CD4-positive, alpha-beta T cell treated with Interleukin-6 at 100 ng/mL for 8 hours (primary cell): ENCODE results near the gene C11orf21.
"Not testable (repeated sequence)": the region's sequence is repeated elsewhere in the genome, so short reads cannot be mapped to it uniquely, and the experiment has no call there.

Experiments used
- DNase-seq: peaks from one replicate; pipeline ENCODE4 v3.0.0-alpha.2; 2020; ENCODE audit warnings: mixed read lengths, low spot score

Gene C11orf21

DNA sequence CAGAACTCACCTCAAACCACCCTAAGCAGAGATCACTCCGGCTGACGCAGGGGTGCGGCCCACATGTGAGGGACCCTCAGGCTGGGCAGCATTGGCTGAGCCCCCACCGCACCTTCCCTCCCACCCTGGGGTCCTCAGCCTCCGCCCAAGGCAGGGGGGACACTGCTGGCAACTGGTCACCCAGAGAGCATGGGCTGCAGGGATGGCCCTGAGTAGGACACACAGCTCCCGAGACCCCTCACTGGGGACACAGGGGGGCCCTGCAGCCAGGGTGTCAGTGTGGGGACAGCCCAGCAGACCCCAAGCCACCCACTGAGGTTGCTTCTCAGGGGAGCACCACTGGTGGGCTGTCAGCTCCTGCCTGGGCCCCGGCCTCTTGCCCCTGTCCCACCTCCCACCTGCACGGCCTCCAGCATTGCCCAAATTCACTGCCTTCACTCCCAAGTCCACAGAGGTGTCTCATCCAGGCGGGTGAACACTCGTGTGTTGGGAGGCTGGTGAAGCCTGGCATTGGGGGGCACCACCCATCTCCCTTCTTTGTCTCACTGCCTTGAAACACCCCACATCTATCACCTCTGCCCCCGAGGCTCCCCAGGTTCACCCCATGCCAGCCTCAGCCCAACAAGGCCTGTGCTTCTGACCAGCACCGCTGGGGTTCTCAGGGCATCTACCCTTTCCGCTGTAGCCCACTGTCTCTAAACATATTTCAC lies 4.7 kb downstream of the C11orf21 start:
- DNase-seq = no peak

DNA sequence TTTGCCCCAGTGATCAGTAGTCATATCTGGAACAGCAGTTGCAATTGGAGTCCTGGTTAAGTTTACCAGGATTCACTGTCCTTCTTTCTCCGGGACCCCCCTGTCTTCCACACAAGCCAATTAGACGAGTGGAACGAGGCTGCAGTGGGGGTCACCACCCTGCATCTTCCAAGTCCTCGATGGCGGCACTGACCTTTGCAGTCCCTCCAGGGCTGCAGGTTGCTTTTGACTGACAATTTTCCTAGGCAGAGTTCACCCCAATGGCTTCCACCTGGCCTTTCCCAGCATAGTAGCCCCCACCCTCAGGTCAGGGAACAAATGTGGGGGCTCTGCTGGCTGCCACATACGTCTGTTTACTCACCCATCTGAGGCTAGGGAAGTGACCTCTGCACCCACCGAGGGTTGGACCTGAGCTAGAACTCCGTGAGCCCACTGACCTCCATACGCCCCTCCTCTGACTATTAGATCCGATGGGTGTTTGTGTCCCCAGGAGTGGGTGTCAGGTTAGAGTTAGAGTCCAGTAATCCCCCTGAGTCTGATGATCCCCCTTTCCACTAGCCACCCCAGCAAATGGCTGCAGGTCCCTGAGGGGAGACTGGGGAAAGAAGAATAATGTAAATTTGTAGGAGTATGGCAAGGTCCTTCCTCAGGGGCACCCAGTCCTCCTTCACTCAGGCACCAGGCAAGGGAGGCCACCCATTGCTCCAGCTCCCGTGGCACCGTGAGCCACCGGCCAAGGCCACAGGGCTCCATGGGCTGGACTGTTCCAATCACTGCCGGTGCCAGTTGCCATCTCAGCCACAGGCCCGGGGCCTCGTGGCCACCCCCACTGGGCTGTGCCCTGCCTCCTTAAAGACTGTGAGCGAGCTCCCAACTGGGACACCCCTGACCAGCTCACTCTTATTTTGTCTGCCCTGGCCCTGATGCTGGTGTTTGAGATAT lies 5.5 kb downstream of the C11orf21 start:
- DNase-seq = no peak

DNA sequence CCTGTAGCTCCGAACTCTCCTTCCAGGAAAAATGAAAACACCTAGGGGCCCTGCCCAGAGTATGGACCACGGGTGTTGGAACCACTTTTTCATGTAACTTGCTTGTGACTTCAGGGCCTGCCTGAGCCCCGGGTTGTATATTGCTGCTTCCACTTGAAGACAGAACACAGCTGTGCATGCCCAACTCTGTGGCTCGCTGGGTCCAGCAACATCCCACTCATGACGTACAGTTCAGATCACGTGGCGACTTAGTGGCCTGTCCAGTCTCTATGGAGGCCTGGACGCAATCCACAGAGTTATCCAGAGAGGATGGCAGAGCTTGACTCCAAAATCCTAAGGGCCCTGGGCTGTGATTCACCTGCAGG lies 6.8 kb downstream of the C11orf21 start:
- DNase-seq = no peak

DNA sequence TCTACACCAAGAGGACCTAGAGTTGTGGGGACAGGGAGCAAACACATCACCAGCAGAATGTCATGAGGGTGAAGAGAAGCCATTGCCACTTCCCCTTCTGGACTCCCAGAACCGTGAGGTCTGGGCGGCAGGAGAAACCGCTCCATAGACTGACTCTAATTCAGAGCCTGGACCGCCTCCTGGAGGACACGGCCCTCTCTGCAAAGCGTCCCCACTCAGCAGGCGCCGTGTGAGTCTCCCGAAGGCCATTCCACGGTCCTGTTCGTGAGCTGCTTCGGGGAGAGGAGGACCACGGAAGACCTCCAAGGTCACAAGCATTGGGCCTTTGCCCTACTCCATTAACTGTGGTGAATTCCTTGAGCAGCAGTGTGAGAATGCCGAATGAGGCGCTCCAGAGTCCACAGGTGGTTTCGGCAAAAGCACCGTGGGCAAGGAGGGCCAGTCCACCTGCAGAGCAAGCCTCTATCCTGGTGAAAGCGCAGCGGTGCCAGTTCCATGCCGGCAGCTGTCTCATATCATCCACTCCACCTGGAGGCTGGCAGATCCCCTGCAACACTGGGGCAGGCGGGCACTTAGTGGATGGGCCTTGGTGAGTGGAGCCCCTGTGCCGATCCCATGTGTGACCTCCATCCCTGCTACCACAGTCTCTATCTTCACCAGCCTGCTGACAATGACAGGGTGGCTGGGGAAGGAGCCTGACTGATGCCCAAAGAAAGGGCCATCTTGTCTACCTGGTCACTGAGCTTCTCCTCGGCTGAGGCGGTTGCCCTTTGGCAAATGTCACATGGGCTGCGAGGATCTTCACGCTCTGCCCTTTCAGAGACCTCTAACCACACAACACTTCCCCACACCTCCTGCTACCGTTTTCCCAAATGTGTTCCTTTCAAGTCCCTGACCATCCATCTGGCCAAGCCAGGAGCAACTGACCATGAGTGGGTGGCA lies 7.5 kb downstream of the C11orf21 start:
- no peak for DNase-seq

DNA sequence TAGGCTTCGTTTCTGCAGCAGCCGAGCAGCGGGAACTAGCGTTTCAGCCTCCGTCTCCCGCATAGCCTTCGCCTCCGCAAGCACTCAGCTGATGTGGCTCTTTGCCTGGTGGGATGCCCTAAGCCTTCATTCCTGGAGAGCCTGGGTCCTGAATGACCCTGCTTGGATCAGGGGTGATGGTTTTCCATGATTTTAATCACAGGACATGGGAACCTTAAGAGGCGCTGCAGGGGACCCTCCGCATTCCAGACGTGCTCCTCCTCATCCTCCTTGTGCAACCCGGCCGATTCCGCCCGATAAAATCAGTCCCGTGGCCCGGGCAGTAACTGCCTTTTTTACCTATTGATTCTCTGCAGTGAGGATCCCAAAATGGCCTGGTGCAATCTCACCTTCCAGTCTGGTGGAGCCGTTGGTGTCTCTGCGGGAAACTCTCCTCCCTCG lies 8.2 kb downstream of the C11orf21 start:
- no peak for DNase-seq

DNA sequence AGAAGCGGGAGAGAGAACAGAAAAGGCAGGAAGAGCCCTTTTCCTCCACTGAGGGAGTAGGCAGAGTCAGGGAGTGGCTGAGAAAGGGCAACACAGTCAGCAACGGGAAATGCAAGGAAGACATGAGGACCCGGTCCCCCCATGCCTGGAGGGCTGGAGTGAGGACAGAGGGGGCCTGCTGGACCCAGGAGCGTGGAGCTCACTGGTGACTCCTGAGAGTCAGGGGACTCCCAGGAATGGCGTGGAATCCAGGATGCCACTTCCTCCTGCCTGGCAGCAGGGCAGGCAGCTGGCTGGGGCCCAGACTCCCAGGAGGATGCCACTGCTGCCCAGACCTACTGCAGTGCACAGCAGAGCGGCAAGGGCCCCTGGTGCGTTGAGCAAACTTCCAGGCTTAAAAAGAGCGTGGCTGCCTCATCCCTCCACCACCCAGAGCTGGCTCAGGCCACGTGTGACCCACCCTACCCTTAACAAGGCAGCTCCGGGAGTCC lies 11.3 kb downstream of the C11orf21 start:
- DNase-seq = no peak

DNA sequence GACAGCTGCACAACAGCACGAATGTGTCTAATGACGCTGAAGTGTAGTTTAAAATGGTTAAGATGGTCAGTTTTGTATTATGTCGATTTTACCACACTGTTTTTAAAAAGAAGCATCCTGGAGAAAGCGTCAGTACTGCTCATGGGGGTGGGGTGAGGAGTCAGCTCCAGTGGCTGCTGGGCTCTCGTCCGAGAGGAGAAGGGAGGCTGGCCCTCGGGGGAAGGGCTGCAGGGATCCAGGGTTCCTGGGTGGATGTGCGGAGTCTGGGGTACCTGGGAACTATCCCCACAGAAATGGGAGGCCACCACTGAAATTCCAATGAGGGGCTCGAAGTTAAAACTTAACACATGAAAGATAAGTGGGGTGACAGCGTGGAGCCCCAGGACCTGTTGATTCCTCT lies 11.9 kb downstream of the C11orf21 start:
- DNase-seq = no peak

DNA sequence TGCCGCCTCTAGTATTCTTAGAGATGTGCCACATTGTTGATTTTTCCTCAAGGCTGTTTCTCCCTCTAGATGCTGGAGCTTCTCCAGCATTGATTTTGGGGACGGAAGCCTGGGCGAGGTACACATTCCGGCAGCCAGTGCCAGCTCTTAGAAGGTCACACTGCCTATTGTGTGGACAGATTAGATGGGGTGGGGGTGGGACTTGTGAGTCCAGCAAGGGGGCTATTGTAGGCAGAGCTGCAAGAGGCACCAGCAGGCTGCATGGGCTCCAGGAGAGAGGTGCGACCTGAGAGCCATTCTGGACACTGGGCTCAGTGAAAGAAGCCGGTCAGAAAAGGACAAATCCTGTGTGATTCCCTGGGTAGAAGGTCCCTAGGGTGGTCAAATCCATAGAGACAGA lies 12.4 kb downstream of the C11orf21 start:
- no peak for DNase-seq

DNA sequence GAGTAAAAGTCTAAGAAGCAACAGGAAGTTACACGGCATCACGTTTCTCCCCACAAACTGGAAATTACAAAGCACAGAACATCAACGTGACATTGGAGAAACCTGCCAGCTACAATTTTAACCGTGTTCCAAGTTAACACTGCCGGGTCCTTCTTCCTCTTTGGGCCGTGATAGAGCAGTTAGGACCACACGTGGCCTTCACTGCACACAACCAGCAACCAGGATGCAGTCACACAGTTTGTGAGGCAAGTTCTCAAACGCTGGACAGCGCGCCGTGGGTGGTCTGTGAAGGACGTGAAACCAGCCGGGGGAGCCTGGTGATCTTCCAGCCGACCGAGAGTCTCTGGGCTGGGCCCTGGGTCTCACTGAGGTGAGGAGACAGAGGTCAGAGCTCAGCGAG lies 14.6 kb downstream of the C11orf21 start:
- DNase-seq = no peak

DNA sequence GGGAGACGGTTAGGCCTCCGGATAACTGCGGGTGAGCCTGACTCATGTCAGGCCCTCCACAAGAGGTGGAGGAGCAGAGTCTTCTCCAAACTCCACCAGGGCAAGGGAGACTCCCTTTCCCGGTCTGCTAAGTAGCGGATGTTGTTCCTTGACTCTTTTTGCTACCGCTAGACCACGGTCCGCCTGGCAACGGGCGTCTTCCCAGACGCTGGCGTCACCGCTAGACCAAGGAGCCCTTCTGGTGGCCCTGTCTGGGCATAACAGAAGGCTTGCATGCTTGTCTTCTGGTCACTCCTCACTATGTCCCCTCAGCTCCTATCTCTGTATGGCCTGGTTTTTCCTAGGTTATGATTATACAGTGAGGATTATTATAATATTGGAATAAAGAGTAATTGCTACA lies 15.4 kb downstream of the C11orf21 start:
- not testable (repeated sequence) for DNase-seq

DNA sequence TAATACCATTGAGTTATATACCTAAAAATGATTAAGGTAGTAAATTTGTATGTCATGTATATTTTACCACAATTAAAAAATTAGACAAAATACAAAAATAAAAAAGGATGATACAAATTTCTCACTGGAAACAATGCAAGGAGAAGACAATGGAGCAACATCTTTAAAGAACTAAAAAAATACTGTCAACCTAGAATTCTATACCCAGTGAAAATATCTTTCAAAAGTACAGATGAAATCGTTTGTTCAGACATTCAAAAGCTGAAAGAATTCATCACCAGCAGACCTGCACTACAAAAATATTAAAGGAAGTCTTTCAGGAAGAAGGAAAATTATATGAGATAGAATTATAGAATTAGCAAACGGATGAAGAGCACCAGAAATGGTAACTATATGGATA lies 21.5 kb downstream of the C11orf21 start:
- DNase-seq = no peak

DNA sequence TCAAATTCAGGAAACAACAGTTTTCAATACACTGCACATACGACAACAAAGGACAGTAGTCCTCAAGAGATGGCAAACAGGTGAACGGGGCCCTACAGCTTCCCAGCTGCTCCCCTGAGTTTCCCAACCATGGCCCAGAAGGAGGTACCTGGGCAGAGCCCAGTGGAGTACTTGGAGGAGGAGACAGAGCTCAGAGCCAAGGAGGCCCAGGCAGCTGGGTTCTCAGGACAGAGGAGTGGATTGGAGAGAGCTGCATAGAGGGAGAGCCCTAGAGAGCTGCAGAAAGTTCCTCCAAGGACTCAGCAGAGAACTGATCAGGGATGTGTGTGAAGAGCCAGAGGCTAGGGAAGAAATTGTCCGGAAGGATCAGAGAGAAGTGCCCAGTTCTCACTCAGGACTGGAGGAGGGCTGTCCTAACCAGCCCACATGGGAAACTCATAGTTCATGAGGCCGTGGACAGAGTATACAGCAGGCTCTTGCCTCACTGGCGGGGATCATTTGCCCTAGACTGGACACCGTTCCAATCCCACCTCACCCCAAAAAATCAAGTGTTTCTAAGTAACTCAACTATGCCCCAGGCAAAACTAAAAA lies 23.7 kb downstream of the C11orf21 start:
- DNase-seq = no peak

DNA sequence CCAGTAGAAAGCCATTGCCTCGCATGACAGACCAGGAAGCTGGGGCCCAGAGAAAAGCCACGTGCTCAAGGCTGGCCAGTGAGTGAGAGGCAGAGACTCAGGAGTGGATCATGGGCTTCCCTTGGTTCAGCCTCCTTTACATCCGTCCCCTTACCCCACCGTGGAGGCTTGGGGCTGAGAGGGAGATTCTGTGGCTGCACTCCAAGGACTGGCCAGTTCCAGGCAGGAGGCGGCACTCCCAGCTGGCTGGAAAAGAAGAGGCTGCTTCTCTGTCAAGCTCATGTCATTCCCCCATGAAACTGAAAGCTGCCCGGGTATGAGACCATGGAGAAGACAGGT lies 24.7 kb downstream of the C11orf21 start:
- DNase-seq = no peak

DNA sequence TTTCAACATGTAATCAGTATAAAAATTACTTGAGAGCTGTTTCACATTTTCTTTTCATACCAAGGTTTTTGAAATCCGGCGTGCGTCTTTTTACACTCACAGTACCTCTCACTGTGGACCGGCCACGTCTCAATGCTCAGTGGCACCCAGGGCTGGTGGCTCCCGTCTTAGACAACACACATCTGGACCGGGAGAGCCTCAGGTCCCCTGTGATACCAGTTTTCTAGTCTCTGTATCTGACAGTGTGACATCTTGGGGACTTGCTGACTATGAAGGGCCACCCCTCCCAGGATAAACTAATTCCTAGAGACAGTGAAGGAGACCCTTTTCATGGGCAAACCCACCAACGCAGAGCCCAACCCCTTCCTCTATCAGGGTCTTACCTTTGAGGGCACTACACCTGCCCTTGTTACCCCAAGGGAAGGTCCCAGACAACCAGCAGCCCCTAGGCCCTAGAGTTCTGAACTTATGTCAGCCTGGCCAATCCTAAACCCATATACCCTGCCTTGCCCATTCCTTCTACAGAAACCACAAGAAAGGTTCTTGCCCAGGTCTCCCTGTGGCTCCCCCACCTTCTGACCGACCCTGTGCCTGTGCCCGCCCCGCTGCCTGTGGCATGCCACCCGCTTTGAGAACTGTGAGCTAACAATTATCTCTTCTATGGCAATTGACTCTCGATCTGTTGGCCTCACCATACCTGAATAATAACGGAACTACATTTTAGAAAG lies 25.3 kb downstream of the C11orf21 start:
- no peak for DNase-seq

DNA sequence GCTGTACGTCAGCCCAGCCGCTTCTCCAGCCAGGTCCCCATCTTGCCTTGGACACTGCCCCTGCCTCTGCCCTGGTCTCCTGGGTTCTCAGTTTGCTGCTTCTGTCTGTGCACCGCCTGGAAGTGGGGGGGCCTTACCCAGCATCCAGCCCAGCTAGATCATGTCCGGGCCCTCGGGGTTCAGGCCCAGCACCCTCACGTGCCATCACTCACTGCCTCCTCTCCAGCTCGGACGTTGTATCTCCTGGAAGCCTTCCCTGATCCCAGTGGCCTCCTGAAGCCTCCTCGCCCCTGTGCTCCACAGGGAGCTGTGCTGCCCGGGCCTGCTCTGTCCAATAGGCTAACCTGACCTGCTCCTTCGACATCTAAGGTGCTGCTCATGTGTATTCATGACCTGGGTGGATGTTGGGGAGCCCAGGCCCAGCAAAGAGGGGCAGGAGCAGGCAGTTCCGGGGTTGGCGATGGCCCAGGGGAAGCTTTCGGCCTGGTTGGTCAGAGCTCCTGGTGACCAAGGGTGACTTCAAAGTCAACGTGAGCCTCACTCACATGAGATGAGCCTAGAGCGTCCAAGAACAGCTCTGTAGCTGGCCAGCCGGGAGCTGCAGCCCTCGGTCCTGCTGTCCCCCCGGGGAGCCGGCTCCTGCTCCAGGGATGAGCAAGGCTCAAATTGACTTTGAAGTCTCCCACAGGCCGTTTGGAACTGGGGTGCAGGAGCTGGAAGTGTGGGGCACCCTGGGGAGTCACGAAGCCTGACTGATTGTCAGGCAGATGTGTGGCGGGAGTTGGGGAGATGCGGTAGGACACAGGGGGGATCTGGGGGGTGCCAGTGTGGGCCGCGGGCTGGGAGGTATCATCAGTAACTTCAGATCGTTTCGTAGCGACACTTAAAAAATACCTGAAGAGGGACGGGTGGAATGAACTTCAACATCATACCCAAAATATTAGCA lies 26.1 kb downstream of the C11orf21 start:
- DNase-seq = no peak

DNA sequence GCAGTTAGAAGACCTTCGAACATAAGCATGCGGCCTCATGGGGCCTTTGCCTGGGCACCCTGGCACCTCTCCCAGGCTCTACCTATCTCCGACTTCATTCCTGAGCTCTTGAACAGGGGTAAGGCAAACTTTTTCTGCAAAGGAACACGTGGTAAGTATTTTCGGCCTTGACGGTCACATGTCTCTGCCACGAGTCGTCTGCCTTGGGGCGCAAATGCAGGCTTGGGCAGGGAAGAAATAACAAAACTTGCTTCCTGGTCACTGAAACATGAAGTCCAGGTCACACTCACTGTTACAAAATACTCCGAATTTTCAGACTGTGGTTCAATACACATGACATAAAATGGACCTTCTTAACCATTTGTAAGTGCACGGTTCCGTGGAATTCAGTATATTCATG lies 27.9 kb downstream of the C11orf21 start:
- no peak for DNase-seq

DNA sequence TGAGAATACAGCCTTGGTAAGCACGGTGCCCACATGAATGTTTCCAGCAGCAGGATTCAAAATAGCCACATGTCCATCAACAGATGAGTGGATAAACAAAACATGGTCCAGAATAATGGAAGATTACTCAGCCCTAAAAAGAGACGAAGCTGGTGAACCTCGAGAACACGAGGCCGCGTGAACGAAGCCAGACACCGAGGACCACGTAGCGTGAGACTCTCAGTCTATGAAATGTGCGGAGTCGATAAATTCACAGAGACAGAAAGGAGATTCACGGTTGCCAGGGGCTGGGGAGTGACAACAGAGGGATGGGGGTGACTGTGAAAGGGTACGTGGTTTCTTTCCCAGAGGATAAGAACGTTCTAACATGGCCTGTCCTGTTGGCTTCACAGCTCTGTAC lies 28.4 kb downstream of the C11orf21 start:
- no peak for DNase-seq

DNA sequence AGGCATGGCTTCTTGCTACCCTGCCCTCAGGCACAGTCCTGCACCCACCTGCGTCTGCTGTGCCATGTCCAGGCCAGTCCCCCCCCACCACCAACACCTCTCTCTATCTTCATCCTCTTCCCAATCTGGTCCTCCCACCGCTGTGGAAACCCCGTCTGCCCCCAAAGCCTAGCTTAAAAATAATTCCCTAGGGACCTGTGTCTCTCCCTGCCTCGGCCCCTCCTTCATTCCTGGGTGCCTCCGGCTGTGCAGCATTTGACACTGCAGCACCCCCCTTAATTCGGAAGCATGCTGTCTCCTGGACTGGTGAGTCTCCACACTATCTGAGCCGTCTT lies 28.8 kb downstream of the C11orf21 start:
- DNase-seq = no peak

DNA sequence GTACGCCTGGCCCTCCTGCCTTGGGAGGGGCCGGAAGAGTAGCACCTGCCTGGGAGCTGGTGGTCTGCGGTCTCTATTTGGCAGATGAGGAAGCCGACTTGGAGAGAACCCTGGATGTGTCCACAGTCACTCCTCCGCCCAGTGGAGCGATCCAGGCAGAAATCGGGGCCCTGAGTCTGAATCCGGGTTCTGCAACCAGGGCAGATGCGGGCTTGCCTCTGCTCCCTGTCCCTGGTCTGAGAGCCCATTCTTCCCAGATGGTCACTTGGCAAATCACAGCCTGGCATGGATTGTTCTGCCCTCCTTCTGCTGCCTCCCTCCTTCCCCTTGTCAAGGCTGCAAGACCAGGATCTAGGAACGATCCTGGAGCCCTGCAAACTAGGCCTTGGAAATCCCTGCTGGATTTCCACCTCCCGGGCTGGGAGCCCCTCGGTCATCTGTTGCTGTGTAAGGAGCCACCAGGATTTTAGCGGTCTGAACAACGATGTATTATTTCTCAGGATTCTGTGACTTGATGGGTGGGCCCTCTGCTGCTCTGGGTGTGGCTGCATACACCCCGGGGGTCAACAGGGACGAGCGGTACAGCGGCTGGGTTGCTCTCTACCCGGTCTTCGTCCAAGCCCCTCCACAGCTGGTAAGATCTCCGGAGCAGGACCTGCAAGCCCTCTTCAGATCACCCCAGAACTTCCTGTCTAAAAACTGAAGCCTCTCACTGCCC lies 29.3 kb downstream of the C11orf21 start:
- no peak for DNase-seq
